Upper lobe of right lung (tissue), 1 donor: ENCODE measurements around the gene RNU5D-1. TPM values are rescaled to one million over a fixed set of nuclear protein-coding genes. Genes with fewer than 3 reads are reported as not detected.
A peak's percentile ranks its signal among the peaks of the same experiment; 100 is the strongest.

Experiments
- ATAC-seq: fragments of 200-7000 bp; cut with Tn5 transposase; one replicate; pipeline ENCODE4 v1.9.1; 2020; ENCODE audit warnings: mild to moderate bottlenecking, moderate library complexity
- DNase-seq: peaks from one replicate; pipeline ENCODE4 v3.0.0-alpha.2; 2020
- H3K27ac ChIP-seq: fragments of 200-600 bp; one replicate; pipeline ENCODE4 v1.8.0; 2022
- H3K27me3 ChIP-seq: fragments of 200-600 bp; one replicate; pipeline ENCODE4 v1.8.0; 2022; ENCODE audit warnings: mild to moderate bottlenecking
- H3K36me3 ChIP-seq: fragments of 200-600 bp; one replicate; pipeline ENCODE4 v1.8.0; 2022
- H3K4me1 ChIP-seq: fragments of 200-600 bp; one replicate; pipeline ENCODE4 v1.8.0; 2022
- H3K4me3 ChIP-seq: fragments of 200-600 bp; one replicate; pipeline ENCODE4 v1.8.0; 2022; ENCODE audit warnings: mild to moderate bottlenecking
- H3K9me3 ChIP-seq: fragments of 200-600 bp; one replicate; pipeline ENCODE4 v1.8.0; 2022
- intact Hi-C: fragments of 100-400 bp; cut with DNase I; formaldehyde crosslinking; loops from one replicate; pipeline ENCODE4 v1.11.0; 2022
- total RNA-seq: library from RNA; stranded (reverse); fragmentation: NEBNext Ultra II Directional; extraction: Animal tissue kit (Norgen Biotek cat#: 25700); gene quantifications from one replicate; pipeline ENCODE4 v1.2.1, GENCODE V29; 2021
- TF ChIP-seq, protein P1 (sequence below): fragments of 200-600 bp; IDR thresholded peaks from one replicate; pipeline ENCODE4 v1.8.0; 2022; ENCODE audit warnings: antibody characterized with exemption
- donor health status: DM: no; HTN: yes; CAD: no; lungs with severe emphysema.

RNU5D-1 gene
- total RNA-seq, 1 donor from 2014 or later, result not detected

DNA sequence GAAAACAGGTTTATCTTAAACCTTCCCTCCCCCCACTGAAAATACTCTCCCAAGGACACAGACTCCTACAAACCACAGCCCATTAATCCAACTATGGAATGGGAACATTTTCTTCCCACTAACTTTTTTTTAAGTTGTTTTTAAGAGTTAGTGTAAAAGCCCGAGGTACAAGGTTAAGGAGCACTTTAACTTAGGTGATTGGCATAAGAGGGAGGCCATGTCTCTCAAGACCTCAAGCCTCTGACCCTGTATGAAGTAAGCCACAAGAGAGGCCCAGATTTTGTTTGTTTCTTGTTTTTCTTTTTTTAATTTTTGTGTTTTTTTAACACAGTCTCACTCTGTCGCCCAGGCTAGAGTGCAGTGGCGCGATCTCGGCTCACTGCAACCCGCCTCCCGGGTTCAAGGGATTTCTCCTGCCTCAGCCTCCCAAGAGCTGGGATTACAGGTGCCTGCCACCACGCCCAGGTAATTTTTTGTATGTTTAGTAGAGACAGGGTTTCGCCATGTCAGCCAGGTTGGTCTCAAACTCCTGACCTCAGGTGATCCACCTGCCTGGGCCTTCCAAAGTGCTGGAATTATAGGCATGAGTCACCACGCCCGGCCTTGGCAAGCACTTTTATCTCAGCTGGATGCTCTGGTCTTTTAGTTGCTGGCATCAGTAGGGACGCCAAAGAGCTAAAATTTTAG is 42.1 kb downstream of the RNU5D-1 start:
- Histone ChIP-seq H3K9me3 (no peaks in the 10 kb centered on the region), H3K27ac (no peak overlapping the region), H3K4me3 (no peak overlapping the region), H3K4me1 (no peaks in the 10 kb centered on the region), H3K27me3 (no peaks in the 10 kb centered on the region), H3K36me3 (no peaks in the 10 kb centered on the region)
- intact Hi-C loops, result no loop called here
- no peak for DNase-seq
- TF ChIP-seq, protein P1, sequence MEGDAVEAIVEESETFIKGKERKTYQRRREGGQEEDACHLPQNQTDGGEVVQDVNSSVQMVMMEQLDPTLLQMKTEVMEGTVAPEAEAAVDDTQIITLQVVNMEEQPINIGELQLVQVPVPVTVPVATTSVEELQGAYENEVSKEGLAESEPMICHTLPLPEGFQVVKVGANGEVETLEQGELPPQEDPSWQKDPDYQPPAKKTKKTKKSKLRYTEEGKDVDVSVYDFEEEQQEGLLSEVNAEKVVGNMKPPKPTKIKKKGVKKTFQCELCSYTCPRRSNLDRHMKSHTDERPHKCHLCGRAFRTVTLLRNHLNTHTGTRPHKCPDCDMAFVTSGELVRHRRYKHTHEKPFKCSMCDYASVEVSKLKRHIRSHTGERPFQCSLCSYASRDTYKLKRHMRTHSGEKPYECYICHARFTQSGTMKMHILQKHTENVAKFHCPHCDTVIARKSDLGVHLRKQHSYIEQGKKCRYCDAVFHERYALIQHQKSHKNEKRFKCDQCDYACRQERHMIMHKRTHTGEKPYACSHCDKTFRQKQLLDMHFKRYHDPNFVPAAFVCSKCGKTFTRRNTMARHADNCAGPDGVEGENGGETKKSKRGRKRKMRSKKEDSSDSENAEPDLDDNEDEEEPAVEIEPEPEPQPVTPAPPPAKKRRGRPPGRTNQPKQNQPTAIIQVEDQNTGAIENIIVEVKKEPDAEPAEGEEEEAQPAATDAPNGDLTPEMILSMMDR, result no peak
- peak; percentile 70 for ATAC-seq

- Histone ChIP-seq H3K27ac (no peak overlapping the region), H3K4me3 (no peak overlapping the region), H3K4me1 (no peaks in the 10 kb centered on the region), H3K9me3 (no peaks in the 10 kb centered on the region), H3K36me3 (no peaks in the 10 kb centered on the region), H3K27me3 (no peaks in the 10 kb centered on the region)
- intact Hi-C loops, result no loop called here
- ATAC-seq, result no peak
- TF ChIP-seq, protein P1, result no peak
- peak; percentile 8 for DNase-seq
These were observed 45.1 kb downstream of the RNU5D-1 start for GRCh38 chr1:44685881-44686280.

- intact Hi-C loops, result no loop called here
- no peak for ATAC-seq
- no peak overlapping the region for H3K27ac ChIP-seq
These were observed 45.8 kb downstream of the RNU5D-1 start for GRCh38 chr1:44685218-44685617.

GRCh38 chr1:44684525-44684924 is 46.4 kb downstream of the RNU5D-1 start:
- intact Hi-C loops, result no loop called here
- DNase-seq (peak; percentile 27), ATAC-seq (no peak)
- TF ChIP-seq, protein P1, result no peak
- Histone ChIP-seq H3K27ac (no peak overlapping the region), H3K27me3 (no peaks in the 10 kb centered on the region), H3K4me1 (no peaks in the 10 kb centered on the region), H3K4me3 (no peak overlapping the region), H3K36me3 (no peaks in the 10 kb centered on the region), H3K9me3 (no peaks in the 10 kb centered on the region)

More at GRCh38 chr1:44685218-44685617, 45.8 kb downstream of the RNU5D-1 start:
- Histone ChIP-seq H3K4me1 (no peaks in the 10 kb centered on the region), H3K4me3 (no peak overlapping the region), H3K27me3 (no peaks in the 10 kb centered on the region), H3K36me3 (no peaks in the 10 kb centered on the region), H3K9me3 (no peaks in the 10 kb centered on the region)
- DNase-seq, result no peak
- TF ChIP-seq, protein P1, result no peak

DNA sequence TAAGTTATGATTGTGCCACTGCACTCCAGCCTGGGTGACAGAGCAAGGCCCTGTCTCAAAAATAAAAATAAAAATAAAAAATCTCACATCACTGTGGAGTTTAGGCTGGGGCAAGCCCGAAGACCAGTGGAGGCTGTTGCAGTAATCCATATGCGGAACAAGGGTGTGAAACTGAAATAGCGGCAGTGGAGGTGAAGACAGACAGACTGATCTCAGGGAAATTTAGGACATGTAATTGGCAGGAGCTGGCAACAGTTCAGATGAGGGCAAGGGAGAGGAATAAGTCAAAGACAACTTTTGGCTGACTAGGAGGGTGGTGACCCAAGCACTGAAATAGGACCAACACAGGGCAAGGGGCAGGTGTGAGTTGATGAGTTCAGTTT is 48.1 kb downstream of the RNU5D-1 start:
- intact Hi-C loops, result no loop called here
- TF ChIP-seq, protein P1, result no peak
- Histone ChIP-seq H3K9me3 (no peaks in the 10 kb centered on the region), H3K36me3 (no peaks in the 10 kb centered on the region), H3K4me1 (no peaks in the 10 kb centered on the region), H3K27me3 (no peaks in the 10 kb centered on the region), H3K4me3 (no peak overlapping the region), H3K27ac (no peak overlapping the region)
- no peak for DNase-seq
- no peak for ATAC-seq
